ENCODE measurements around the gene VCPKMT. TPM values are rescaled to one million over a fixed set of nuclear protein-coding genes. Genes with fewer than 3 reads are reported as not detected.

VCPKMT gene
- total RNA-seq, 2 experiments from 2014 or later = 12.6 to 13.3 TPM

DNA sequence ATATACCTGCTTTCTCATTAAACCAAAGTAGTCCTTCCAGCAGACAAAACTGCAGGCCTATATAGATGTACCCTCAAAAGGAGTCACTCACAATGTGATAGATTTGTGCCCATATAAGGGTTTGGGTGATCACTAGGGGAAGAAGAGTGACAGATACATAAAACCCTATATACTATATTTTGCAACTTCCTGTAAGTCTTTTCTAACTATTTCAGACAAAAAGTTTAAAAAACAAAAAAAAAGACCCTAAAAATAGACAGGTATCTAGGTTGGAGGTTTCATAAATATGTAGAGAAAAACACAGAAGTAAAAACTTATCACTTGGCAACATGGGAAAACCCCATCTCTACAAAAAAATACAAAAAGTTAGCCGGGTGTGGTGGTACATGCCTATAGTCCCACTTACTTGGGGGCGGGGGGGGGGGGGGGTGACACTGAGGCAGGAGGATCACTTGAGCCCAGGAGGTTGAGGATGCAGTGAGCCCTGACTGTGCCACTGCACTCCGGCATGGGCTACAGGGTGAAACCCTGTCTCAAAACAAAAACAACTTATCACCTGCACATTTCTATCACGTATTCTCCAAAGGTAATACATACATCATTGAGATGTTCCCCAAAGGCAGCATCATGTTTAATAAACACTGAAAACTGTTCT lies 2.9 kb downstream of the VCPKMT start:
- peak overlapping the region; percentile 31 for H3K4me3 ChIP-seq (ENCODE audit: low read depth, low read length, poor library complexity, severe bottlenecking)
- H4K20me1 ChIP-seq (ENCODE audit: insufficient read depth, low read length) = peaks cover 7% of the 10 kb centered on the region; the same call in 1 of the 2 replicates
- H3K27ac ChIP-seq (ENCODE audit: low read depth, low read length, poor library complexity, severe bottlenecking) = no peak overlapping the region
- peaks cover 36% of the 10 kb centered on the region for H3K4me1 ChIP-seq (ENCODE audit: insufficient read depth, low read length, poor library complexity, severe bottlenecking)
- intact Hi-C loops (cut with micrococcal nuclease; ENCODE audit: unreplicated experiment) = no loop called here
- no TSS peak for BruUV-seq (replicated peaks)
- H2AFZ ChIP-seq (ENCODE audit: low read length) = no peak overlapping the region
- ChIA-PET CTCF (ENCODE audit: unreplicated experiment) (interaction anchor here (0.6 kb wide), 1 partner anchor 261 kb away, joined by 3 read pairs; the partner anchor contains the start of gene NEMF), POLR2A (interaction anchor here (0.5 to 2.0 kb wide), 6 partner anchors 11 to 250 kb away, joined by 3 to 11 read pairs (median 4); no protein-coding TSS in a partner anchor)
- no peak for TF ChIP-seq EZH2phosphoT487 (IDR thresholded peaks at IDR 0.05; ENCODE audit: borderline replicate concordance, low read depth, low read length)
- TF ChIP-seq, protein P1, sequence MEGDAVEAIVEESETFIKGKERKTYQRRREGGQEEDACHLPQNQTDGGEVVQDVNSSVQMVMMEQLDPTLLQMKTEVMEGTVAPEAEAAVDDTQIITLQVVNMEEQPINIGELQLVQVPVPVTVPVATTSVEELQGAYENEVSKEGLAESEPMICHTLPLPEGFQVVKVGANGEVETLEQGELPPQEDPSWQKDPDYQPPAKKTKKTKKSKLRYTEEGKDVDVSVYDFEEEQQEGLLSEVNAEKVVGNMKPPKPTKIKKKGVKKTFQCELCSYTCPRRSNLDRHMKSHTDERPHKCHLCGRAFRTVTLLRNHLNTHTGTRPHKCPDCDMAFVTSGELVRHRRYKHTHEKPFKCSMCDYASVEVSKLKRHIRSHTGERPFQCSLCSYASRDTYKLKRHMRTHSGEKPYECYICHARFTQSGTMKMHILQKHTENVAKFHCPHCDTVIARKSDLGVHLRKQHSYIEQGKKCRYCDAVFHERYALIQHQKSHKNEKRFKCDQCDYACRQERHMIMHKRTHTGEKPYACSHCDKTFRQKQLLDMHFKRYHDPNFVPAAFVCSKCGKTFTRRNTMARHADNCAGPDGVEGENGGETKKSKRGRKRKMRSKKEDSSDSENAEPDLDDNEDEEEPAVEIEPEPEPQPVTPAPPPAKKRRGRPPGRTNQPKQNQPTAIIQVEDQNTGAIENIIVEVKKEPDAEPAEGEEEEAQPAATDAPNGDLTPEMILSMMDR (conservative IDR thresholded peaks at IDR 0.05; ENCODE audit: low read length) = no peak
- H3K9me3 ChIP-seq (ENCODE audit: low read length) = no peaks in the 10 kb centered on the region
- H3K36me3 ChIP-seq (ENCODE audit: insufficient read depth, low read length) = peaks cover 67% of the 10 kb centered on the region
- peak overlapping the region; percentile 97 for H3K4me2 ChIP-seq (ENCODE audit: low read length)
- H3K9me2 ChIP-seq (ENCODE audit: insufficient read depth, low read length) = no peaks in the 10 kb centered on the region
- peaks cover 41% of the 10 kb centered on the region for H3K79me2 ChIP-seq (ENCODE audit: insufficient read depth, low read depth, low read length)
- DNase-seq (ENCODE audit: low spot score) = no peak

DNA sequence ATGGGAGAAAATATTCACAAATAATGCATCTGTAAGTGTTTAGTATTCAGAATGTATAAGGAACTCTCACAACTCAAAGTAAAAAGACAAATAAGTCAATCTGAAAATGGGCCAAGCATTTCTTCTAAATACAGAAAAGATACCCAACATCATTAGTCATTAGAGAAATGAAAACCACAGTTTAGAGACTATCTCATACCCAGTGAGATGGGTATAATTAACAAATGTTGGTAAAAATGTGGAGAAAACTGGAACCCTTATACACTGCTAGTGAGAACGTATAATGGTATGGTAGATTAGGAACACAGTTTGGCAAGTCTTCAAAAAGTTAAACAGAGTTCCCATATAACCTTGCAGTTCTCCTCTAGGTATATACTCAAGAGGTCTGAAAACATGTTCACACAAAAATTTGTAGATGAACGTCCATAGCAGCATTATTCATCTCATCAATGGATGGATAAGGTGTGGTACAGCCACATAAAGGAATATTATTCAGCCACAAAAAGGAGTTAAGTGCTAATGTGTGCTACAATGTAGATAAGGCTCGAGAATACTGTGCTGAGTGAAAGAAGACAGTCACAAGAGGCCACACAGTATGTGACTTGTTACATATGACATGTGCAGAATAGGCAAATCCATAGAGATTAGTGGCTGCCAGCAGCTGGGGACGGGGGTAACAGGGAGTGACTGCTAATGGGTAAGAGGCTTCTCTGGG lies 5.9 kb downstream of the VCPKMT start:
- ChIA-PET CTCF (ENCODE audit: unreplicated experiment) (no interaction called here), POLR2A (no interaction called here)
- intact Hi-C loops (cut with micrococcal nuclease; ENCODE audit: unreplicated experiment) = no loop called here
- H3K79me2 ChIP-seq (ENCODE audit: insufficient read depth, low read depth, low read length) = peaks cover 30% of the 10 kb centered on the region
- H4K20me1 ChIP-seq (ENCODE audit: insufficient read depth, low read length) = peaks cover 4% of the 10 kb centered on the region; the same call in 1 of the 2 replicates
- no peak overlapping the region for H2AFZ ChIP-seq (ENCODE audit: low read length)
- no peaks in the 10 kb centered on the region for H3K9me3 ChIP-seq (ENCODE audit: low read length)
- BruUV-seq (replicated peaks) = no TSS peak
- no peaks in the 10 kb centered on the region for H3K9me2 ChIP-seq (ENCODE audit: insufficient read depth, low read length)
- H3K36me3 ChIP-seq (ENCODE audit: insufficient read depth, low read length) = peaks cover 86% of the 10 kb centered on the region
- H3K4me2 ChIP-seq (ENCODE audit: low read length) = no peak overlapping the region
- peaks cover 27% of the 10 kb centered on the region for H3K4me1 ChIP-seq (ENCODE audit: insufficient read depth, low read length, poor library complexity, severe bottlenecking)
- TF ChIP-seq EZH2phosphoT487 (IDR thresholded peaks at IDR 0.05; ENCODE audit: borderline replicate concordance, low read depth, low read length) = no peak
- TF ChIP-seq, protein P1 (conservative IDR thresholded peaks at IDR 0.05; ENCODE audit: low read length) = no peak
- H3K27ac ChIP-seq (ENCODE audit: low read depth, low read length, poor library complexity, severe bottlenecking) = no peak overlapping the region
- DNase-seq (ENCODE audit: low spot score) = no peak
- H3K4me3 ChIP-seq (ENCODE audit: low read depth, low read length, poor library complexity, severe bottlenecking) = no peak overlapping the region

All from OCI-LY7 (cell line).